Activated CD4-positive, alpha-beta memory T cell treated with anti-CD3 and anti-CD28 coated beads, Interleukin-2, amount 10 ng/mL, durations not matched to agents 7 days and 5 days (primary cell): Measurements from ENCODE around the gene CELF5. TPM values are rescaled to one million over a fixed set of nuclear protein-coding genes. Genes with fewer than 3 reads are reported as not detected.
"Not testable (repeated sequence)": the region's sequence is repeated elsewhere in the genome, so short reads cannot be mapped to it uniquely, and the experiment has no call there.

ENCODE experiments used
- CTCF ChIA-PET: fragments of 350-600 bp; sonication (Branson Sonifier 250); formaldehyde crosslinking; loops from one replicate; lab custom pipeline; 2021; ENCODE audit warnings: antibody characterized with exemption, inconsistent platforms; lab: Charles Lee
- POLR2A ChIA-PET: fragments of 350-600 bp; sonication (Branson Sonifier 250); formaldehyde crosslinking; loops from one replicate; lab custom pipeline; 2021; ENCODE audit warnings: antibody characterized with exemption; lab: Charles Lee
- DNase-seq: peaks from one replicate; pipeline ENCODE4 v3.0.0-alpha.2; 2020
- H3K27ac Mint-ChIP-seq: one replicate; pipeline ENCODE4 v1.8.0; 2021; ENCODE audit warnings: mild to moderate bottlenecking, mixed read lengths
- H3K27me3 Mint-ChIP-seq: one replicate; pipeline ENCODE4 v1.8.0; 2021; ENCODE audit warnings: mixed read lengths
- H3K36me3 Mint-ChIP-seq: one replicate; pipeline ENCODE4 v1.8.0; 2021; ENCODE audit warnings: low read depth, mixed read lengths
- H3K4me1 Mint-ChIP-seq: one replicate; pipeline ENCODE4 v1.8.0; 2021; ENCODE audit warnings: mixed read lengths
- H3K4me3 Mint-ChIP-seq: one replicate; pipeline ENCODE4 v1.8.0; 2021; ENCODE audit warnings: mild to moderate bottlenecking, mixed read lengths
- H3K9me3 Mint-ChIP-seq: one replicate; pipeline ENCODE4 v1.8.0; 2021; ENCODE audit warnings: mixed read lengths
- total RNA-seq, 2 experiments: library from RNA; stranded (reverse); gene quantifications; one replicate each; pipeline ENCODE4 v1.2.3, GENCODE V29; 2021

Gene CELF5
- total RNA-seq, 2 experiments from 2014 or later, result 0.25 to 0.43 TPM

GRCh38 chr19:3192684-3193083 is 31.8 kb upstream of the CELF5 start:
- no peak for DNase-seq
- POLR2A ChIA-PET, result no interaction called here
- H3K9me3 Mint-ChIP-seq, result no peaks in the 10 kb centered on the region
- H3K36me3 Mint-ChIP-seq, result peaks cover 5% of the 10 kb centered on the region
- no peak overlapping the region for H3K27ac Mint-ChIP-seq
- H3K4me3 Mint-ChIP-seq, result no peak overlapping the region
- CTCF ChIA-PET, result no interaction called here
- H3K4me1 Mint-ChIP-seq, result peaks cover 21% of the 10 kb centered on the region
- no peaks in the 10 kb centered on the region for H3K27me3 Mint-ChIP-seq

DNA sequence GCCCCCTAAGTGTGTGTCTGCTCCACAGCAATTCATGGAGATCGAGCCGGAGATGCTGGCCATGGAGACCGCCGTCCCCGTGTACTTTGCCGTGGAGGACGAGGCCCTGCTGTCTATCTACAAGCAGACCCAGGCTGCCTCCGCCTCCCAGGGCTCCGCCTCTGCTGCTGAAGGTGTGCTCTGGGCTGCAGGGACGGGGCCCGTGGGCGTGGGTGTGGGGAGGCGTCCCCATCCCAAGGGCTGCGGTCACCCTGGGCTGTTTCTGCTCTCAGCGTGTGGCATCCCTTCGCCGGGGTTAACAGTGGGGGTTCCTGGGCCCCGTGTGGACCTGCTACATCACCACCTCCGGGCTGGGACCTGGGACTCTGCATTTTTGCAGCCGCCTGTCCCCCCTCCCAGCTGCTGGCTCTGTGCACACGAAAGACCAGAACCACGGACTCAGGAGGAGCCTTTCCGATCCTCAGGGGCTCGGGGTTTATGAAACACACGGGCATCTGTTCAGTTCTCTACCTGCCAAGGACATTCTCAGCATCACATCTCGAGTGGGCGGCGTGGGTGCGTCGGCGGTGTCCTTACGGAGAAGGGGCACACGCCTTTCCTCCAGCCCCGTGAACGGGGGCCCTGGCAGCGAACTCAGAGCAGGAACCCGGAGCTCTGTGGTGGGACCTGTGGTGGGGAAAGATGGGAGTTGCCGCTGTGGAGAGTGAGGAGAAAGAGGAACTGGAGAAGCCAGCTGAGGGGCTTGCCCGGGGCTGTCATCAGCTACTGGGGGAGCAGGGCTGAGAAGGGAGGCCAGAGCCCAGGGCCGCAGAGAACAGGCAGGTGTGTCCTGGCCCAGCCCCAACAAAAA is 31.0 kb upstream of the CELF5 start:
- H3K36me3 Mint-ChIP-seq, result peaks cover 5% of the 10 kb centered on the region
- CTCF ChIA-PET, result no interaction called here
- no peak overlapping the region for H3K4me3 Mint-ChIP-seq
- H3K27ac Mint-ChIP-seq, result no peak overlapping the region
- DNase-seq, result no peak
- no peaks in the 10 kb centered on the region for H3K9me3 Mint-ChIP-seq
- H3K4me1 Mint-ChIP-seq, result peaks cover 13% of the 10 kb centered on the region
- H3K27me3 Mint-ChIP-seq, result no peaks in the 10 kb centered on the region
- POLR2A ChIA-PET, result no interaction called here

DNA sequence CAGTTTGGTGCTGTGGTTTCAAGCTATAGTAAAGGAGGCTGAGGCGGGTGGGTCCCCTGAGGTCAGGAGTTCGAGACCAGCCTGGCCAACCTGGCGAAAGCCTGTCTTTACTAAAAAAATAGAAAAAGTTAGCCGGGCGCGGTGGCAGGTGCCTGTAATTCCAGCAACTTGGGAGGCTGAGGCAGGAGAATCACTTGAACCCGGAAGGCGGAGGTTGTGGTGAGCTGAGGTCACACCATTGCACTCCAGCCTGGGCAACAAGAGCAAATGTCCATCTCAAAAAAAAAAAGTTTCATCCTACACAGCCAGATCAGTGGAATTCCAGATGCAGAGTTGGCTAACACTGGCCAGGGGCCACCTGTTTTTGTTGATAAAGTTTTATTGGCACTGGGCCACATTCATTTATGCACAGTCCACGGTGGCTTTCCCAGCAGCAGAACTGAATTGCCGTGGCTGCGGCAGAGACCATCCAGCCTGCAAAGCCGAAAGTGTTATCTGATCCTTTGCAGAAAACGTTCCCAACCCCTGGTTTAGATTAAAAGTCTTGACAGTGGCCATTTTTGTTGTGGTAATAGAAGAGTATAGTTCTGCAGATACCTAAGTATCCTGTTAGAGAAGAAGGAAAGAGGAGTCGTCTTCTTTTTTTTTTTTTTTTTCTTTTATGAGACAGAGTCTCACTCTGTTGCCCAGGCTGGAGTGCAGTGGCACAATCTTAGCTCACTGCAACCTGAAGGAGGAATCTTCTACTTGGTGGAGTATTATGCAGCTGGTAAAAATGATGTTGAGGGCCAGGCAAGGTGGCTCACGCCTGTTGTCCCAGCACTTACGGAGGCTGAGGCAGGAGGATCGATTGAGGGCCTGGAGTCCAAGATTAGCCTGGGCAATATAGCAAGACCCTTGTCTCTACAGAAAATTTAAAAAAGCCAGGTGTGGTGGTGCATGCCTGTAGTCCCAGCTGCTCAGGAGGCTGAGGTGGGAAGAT is 30.1 kb upstream of the CELF5 start:
- H3K4me3 Mint-ChIP-seq, result no peak overlapping the region
- no peaks in the 10 kb centered on the region for H3K27me3 Mint-ChIP-seq
- H3K4me1 Mint-ChIP-seq, result peaks cover 4% of the 10 kb centered on the region
- CTCF ChIA-PET, result no interaction called here
- H3K36me3 Mint-ChIP-seq, result peaks cover 5% of the 10 kb centered on the region
- DNase-seq, result no peak
- no peak overlapping the region for H3K27ac Mint-ChIP-seq
- H3K9me3 Mint-ChIP-seq, result no peaks in the 10 kb centered on the region
- POLR2A ChIA-PET, result no interaction called here

DNA sequence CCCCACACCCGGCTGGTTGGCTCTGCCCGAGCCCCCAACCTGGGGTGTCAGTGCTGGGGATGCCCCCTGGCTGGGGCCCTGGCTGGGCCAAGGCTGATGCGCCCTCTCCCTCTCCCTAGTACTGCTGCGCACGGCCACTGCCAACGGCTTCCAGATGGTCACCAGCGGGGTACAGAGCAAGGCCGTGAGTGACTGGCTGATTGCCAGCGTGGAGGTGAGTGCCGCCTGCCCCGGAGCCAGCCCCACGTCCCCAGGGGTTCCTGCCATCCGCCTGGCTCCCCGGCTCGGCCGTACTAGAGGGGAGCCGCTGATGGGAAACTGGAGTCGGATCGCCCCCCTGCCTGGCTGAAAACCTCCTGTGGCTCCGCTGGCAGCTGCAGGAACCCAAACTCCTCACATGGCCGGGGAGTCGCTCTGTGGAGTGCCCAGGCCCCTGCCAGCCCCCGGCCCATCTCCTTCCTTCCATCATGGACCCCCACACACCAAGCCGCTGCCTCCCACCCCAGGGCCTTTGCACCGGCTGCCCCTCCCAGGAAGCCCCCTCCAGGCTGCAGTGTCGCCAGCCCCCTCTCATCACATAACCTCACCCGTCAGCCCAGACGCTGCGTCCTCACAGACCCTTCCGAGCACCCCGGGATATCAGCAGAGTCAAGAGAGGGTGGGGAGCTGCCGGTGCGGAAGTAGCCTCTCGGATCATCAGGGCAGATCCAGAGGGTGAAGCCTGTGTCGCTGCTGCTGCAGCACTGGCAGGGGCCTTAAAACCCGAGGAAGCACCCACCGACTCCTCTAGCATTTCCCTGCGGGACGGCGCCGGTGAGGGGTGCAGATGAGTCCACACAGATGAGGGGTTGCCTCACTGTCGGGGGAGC is 28.2 kb upstream of the CELF5 start:
- ChIA-PET POLR2A (no interaction called here), CTCF (no interaction called here)
- DNase-seq, result no peak
- Mint-ChIP-seq H3K27me3 (no peaks in the 10 kb centered on the region), H3K27ac (no peak overlapping the region), H3K4me3 (no peak overlapping the region), H3K36me3 (peaks cover 8% of the 10 kb centered on the region), H3K9me3 (no peaks in the 10 kb centered on the region), H3K4me1 (no peaks in the 10 kb centered on the region)

GRCh38 chr19:3196933-3197205 is 27.6 kb upstream of the CELF5 start:
- H3K4me3 Mint-ChIP-seq, result no peak overlapping the region
- ChIA-PET POLR2A (no interaction called here), CTCF (no interaction called here)
- H3K27ac Mint-ChIP-seq, result no peak overlapping the region
- H3K4me1 Mint-ChIP-seq, result no peaks in the 10 kb centered on the region
- H3K9me3 Mint-ChIP-seq, result no peaks in the 10 kb centered on the region
- no peak for DNase-seq
- H3K36me3 Mint-ChIP-seq, result peaks cover 8% of the 10 kb centered on the region
- H3K27me3 Mint-ChIP-seq, result no peaks in the 10 kb centered on the region

DNA sequence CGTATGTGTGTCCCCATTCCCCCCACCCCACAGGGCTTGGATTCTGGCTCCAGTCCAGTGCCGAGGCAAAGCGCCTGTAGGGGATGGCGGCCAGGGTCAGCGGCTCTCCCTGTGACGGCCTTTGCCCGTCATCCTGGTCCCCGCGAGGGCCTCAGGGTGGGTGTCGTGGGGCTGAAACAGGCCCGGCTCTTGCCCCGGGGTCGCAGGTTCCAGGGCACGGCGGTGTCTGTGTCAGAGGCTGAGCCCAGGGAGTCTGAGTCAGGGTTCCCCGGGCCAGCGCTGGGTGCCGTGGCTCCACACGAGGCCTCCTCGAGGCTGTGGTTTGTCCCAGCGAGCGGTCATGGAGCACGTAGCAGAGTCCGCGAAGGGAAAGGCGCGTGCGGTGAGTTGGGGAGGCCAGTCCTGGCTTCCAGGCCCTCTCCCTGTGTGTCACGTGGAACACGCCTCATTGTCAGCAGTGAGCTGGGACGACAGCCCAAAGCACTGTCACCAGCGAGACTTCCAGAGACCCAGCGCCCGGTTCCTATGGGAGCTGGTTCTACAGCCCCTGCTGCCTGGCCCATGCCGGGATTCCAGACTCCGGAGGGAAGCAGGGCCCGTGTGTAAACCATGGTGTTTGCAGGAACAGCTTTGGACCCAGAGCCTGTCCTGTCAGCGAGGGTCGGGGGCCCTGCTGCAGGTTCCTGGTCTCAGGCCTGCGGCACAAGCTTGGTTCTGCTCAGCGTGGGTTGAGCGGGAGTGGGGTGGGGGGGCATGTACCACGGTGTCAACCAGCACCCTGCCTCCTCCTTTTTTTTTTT is 25.4 kb upstream of the CELF5 start:
- CTCF ChIA-PET, result interaction anchor here (0.5 to 0.9 kb wide), 4 partner anchors 77 to 807 kb away, joined by 3 to 4 read pairs (median 3); no protein-coding TSS in a partner anchor
- no peak for DNase-seq
- Mint-ChIP-seq H3K36me3 (peaks cover 7% of the 10 kb centered on the region), H3K4me1 (no peaks in the 10 kb centered on the region), H3K27me3 (no peaks in the 10 kb centered on the region), H3K27ac (no peak overlapping the region), H3K9me3 (no peaks in the 10 kb centered on the region), H3K4me3 (no peak overlapping the region)
- POLR2A ChIA-PET, result no interaction called here

DNA sequence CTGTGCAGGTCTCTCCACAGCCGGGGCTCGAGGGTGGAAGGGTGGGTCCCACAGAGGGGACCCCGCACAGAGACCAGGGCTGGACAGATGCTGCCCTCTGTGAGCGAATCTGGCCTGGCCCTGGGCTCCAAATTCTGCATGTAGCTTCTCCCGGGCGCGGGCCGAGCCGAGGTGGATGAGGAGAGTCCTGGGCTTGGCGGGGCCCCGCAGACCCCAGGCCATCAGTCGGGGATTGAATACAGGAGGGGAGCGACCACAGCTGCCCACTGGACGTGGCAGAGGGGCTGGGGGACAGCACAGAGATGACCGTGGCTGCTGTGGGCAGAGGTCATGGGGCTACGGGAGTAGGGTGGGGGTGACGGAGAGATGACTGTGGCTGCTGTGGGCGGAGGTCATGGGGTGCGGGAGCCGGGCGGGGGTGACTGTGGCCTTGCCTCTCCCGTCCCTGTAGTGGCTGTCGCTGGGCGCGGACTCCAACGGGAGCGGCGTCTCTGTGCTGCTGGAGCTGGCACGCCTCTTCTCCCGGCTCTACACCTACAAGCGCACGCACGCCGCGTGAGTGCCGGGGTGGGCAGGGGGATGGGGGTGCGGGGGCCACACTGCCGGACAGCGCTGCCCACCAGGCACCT is 23.3 kb upstream of the CELF5 start:
- ChIA-PET CTCF (no interaction called here), POLR2A (no interaction called here)
- no peaks in the 10 kb centered on the region for H3K9me3 Mint-ChIP-seq
- H3K27me3 Mint-ChIP-seq, result no peaks in the 10 kb centered on the region
- H3K27ac Mint-ChIP-seq, result no peak overlapping the region
- H3K36me3 Mint-ChIP-seq, result peaks cover 2% of the 10 kb centered on the region
- no peaks in the 10 kb centered on the region for H3K4me1 Mint-ChIP-seq
- no peak overlapping the region for H3K4me3 Mint-ChIP-seq
- DNase-seq, result no peak

- POLR2A ChIA-PET, result interaction anchor here (1.5 kb wide), 1 partner anchor 18 kb away, joined by 3 read pairs; no protein-coding TSS in a partner anchor
- CTCF ChIA-PET, result no interaction called here
- Mint-ChIP-seq H3K27ac (no peak overlapping the region), H3K27me3 (no peaks in the 10 kb centered on the region), H3K4me3 (no peak overlapping the region), H3K36me3 (peaks cover 2% of the 10 kb centered on the region), H3K4me1 (no peaks in the 10 kb centered on the region), H3K9me3 (no peaks in the 10 kb centered on the region)
- DNase-seq, result no peak
These were observed 22.6 kb upstream of the CELF5 start for GRCh38 chr19:3201911-3202310.

GRCh38 chr19:3202346-3202745 is 22.1 kb upstream of the CELF5 start:
- Mint-ChIP-seq H3K4me3 (no peak overlapping the region), H3K27ac (peak overlapping the region; percentile 19), H3K36me3 (peaks cover 2% of the 10 kb centered on the region), H3K4me1 (no peaks in the 10 kb centered on the region), H3K9me3 (no peaks in the 10 kb centered on the region), H3K27me3 (no peaks in the 10 kb centered on the region)
- no peak for DNase-seq
- ChIA-PET POLR2A (interaction anchor here (1.5 kb wide), 1 partner anchor 18 kb away, joined by 3 read pairs; no protein-coding TSS in a partner anchor), CTCF (no interaction called here)

- H3K4me3 Mint-ChIP-seq, H3K4me1 Mint-ChIP-seq, DNase-seq, H3K36me3 Mint-ChIP-seq, H3K27me3 Mint-ChIP-seq, CTCF ChIA-PET, H3K9me3 Mint-ChIP-seq: not testable (repeated sequence)
- POLR2A ChIA-PET, result interaction anchor here (1.5 kb wide), 1 partner anchor 19 kb away, joined by 3 read pairs; no protein-coding TSS in a partner anchor
- H3K27ac Mint-ChIP-seq, result peak overlapping the region; percentile 19
These were observed 21.6 kb upstream of the CELF5 start for GRCh38 chr19:3202895-3203294.

DNA sequence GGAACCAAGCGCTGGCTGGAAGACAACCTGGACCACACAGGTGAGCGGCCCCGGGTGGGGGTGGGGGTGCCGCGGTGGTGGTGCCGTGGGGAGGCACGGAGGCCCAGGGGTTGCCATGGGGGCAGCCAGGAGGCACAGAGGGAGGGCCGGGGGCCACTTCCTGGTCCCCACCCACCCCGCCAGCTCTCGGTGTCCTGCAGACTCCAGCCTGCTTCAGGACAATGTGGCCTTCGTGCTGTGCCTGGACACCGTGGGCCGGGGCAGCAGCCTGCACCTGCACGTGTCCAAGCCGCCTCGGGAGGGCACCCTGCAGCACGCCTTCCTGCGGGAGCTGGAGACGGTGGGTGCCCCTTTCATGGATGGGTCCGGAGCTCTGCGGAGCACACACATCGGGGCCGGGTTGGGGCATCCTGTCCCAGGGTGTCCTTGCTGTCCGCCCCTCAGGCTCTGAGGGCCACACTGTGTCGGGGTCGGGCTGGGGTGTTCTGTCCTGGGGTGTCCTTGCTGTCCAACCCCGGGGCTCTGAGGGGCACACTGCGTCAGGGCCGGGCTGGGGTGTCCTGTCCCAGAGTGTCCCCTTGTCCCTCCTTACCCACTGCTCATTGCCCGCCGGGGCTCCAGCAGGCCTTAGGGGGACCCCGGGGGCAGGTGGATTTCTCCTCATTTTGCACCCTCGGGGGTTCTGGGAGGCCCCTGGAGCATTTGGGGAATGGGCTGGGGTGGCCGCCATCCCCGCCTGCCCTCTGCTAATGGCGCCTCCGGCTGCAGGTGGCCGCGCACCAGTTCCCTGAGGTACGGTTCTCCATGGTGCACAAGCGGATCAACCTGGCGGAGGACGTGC is 20.4 kb upstream of the CELF5 start:
- ChIA-PET POLR2A (no interaction called here), CTCF (interaction anchor here (0.5 kb wide), 1 partner anchor 1143 kb away, joined by 3 read pairs; no protein-coding TSS in a partner anchor)
- Mint-ChIP-seq H3K27me3 (no peaks in the 10 kb centered on the region), H3K36me3 (peaks cover 4% of the 10 kb centered on the region), H3K4me1 (no peaks in the 10 kb centered on the region), H3K27ac (no peak overlapping the region), H3K9me3 (no peaks in the 10 kb centered on the region), H3K4me3 (no peak overlapping the region)
- no peak for DNase-seq
